HG03103 (cell line): Measurements from ENCODE around the gene PKP4.

ENCODE experiments used
- ATAC-seq: cut with Tn5 transposase; IDR thresholded peaks from one replicate; pipeline ENCODE4 v1.9.1; 2021; ENCODE audit warnings: low read depth; ENCODE audit not compliant: unreplicated experiment

PKP4 gene

GRCh38 chr2:158579928-158580327 lies 123.2 kb downstream of the PKP4 start:
- no peak for ATAC-seq

- ATAC-seq: no peak
These were observed 124.0 kb downstream of the PKP4 start for GRCh38 chr2:158580760-158581159.

GRCh38 chr2:158582670-158583069 lies 125.9 kb downstream of the PKP4 start:
- ATAC-seq: no peak

GRCh38 chr2:158583923-158584322 lies 127.2 kb downstream of the PKP4 start:
- no peak for ATAC-seq

- ATAC-seq: no peak
These were observed 129.7 kb downstream of the PKP4 start for GRCh38 chr2:158586491-158586890.

- ATAC-seq: no peak
These were observed 132.6 kb downstream of the PKP4 start for GRCh38 chr2:158589303-158589702.

- no peak for ATAC-seq
These were observed 142.2 kb downstream of the PKP4 start for GRCh38 chr2:158598862-158599517.

- ATAC-seq: no peak
These were observed 142.9 kb downstream of the PKP4 start for GRCh38 chr2:158599609-158600008.

GRCh38 chr2:158600155-158600802 lies 143.5 kb downstream of the PKP4 start:
- no peak for ATAC-seq

- no peak for ATAC-seq
These were observed 145.3 kb downstream of the PKP4 start for GRCh38 chr2:158602027-158602426.

GRCh38 chr2:158603205-158603604 lies 146.5 kb downstream of the PKP4 start:
- ATAC-seq: no peak

GRCh38 chr2:158603986-158604385 lies 147.2 kb downstream of the PKP4 start:
- ATAC-seq: no peak

GRCh38 chr2:158610059-158610458 lies 153.3 kb downstream of the PKP4 start:
- ATAC-seq: no peak

- no peak for ATAC-seq
These were observed 159.8 kb downstream of the PKP4 start for GRCh38 chr2:158616480-158617000.

GRCh38 chr2:158618891-158619490 lies 162.2 kb downstream of the PKP4 start:
- no peak for ATAC-seq

GRCh38 chr2:158619496-158619895 lies 162.7 kb downstream of the PKP4 start:
- no peak for ATAC-seq

GRCh38 chr2:158620656-158621055 lies 163.9 kb downstream of the PKP4 start:
- no peak for ATAC-seq

- ATAC-seq: no peak
These were observed 167.4 kb downstream of the PKP4 start for GRCh38 chr2:158624071-158624667.

GRCh38 chr2:158624961-158625360 lies 168.2 kb downstream of the PKP4 start:
- no peak for ATAC-seq

GRCh38 chr2:158629116-158629515 lies 172.4 kb downstream of the PKP4 start:
- ATAC-seq: no peak

- no peak for ATAC-seq
These were observed 176.5 kb downstream of the PKP4 start for GRCh38 chr2:158633261-158633660.
